HG02970 (cell line): ENCODE measurements around the gene RERE.
"Not testable (repeated sequence)": the region's sequence is repeated elsewhere in the genome, so short reads cannot be mapped to it uniquely, and the experiment has no call there.

Source experiments
- ATAC-seq: cut with Tn5 transposase; IDR thresholded peaks from one replicate; pipeline ENCODE4 v1.9.1; 2021; ENCODE audit warnings: mild to moderate bottlenecking, moderate library complexity, moderate number of reproducible peaks; ENCODE audit not compliant: unreplicated experiment, low FRiP score

The RERE gene

GRCh38 chr1:8812081-8812480 lies 5.4 kb downstream of the RERE start:
- no peak for ATAC-seq

- no peak for ATAC-seq
These were observed 6.5 kb downstream of the RERE start for GRCh38 chr1:8810987-8811386.

GRCh38 chr1:8809342-8809736 lies 8.1 kb downstream of the RERE start:
- ATAC-seq = no peak

- ATAC-seq = no peak
These were observed 10.4 kb downstream of the RERE start for GRCh38 chr1:8807004-8807403.

- no peak for ATAC-seq
These were observed 17.0 kb downstream of the RERE start for GRCh38 chr1:8800416-8800815.

GRCh38 chr1:8797216-8797615 lies 20.2 kb downstream of the RERE start:
- ATAC-seq = no peak

- ATAC-seq = no peak
These were observed 20.6 kb downstream of the RERE start for GRCh38 chr1:8796812-8797211.

GRCh38 chr1:8794605-8795004 lies 22.8 kb downstream of the RERE start:
- no peak for ATAC-seq

- ATAC-seq = no peak
These were observed 25.6 kb downstream of the RERE start for GRCh38 chr1:8791819-8792218.

GRCh38 chr1:8790987-8791386 lies 26.5 kb downstream of the RERE start:
- ATAC-seq = no peak

- ATAC-seq = no peak
These were observed 27.0 kb downstream of the RERE start for GRCh38 chr1:8790478-8790877.

- no peak for ATAC-seq
These were observed 27.9 kb downstream of the RERE start for GRCh38 chr1:8789314-8790214.

GRCh38 chr1:8787218-8787617 lies 30.2 kb downstream of the RERE start:
- no peak for ATAC-seq

- ATAC-seq = not testable (repeated sequence)
These were observed 31.2 kb downstream of the RERE start for GRCh38 chr1:8786204-8786603.

GRCh38 chr1:8782955-8783354 lies 34.5 kb downstream of the RERE start:
- ATAC-seq = no peak

- no peak for ATAC-seq
These were observed 35.3 kb downstream of the RERE start for GRCh38 chr1:8782001-8782620.

GRCh38 chr1:8780405-8780804 lies 37.0 kb downstream of the RERE start:
- ATAC-seq = no peak

- ATAC-seq = no peak
These were observed 39.6 kb downstream of the RERE start for GRCh38 chr1:8777867-8778266.

- no peak for ATAC-seq
These were observed 41.3 kb downstream of the RERE start for GRCh38 chr1:8776104-8776503.

GRCh38 chr1:8767006-8767405 lies 50.4 kb downstream of the RERE start:
- ATAC-seq = no peak

- no peak for ATAC-seq
These were observed 52.2 kb downstream of the RERE start for GRCh38 chr1:8765198-8765597.
